ENCODE data around the gene AKR7A3. TPM values are rescaled to one million over a fixed set of nuclear protein-coding genes. Genes with fewer than 3 reads are reported as not detected.

The AKR7A3 gene
- total RNA-seq, 4 donors from 2014 or later = 0.13 to 1.6 (median 0.66) TPM

GRCh38 chr1:19313961-19314882 lies 25.7 kb upstream of the AKR7A3 start:
- H3K4me1 ChIP-seq = peaks cover 17 to 72% (median 57%) of the 10 kb centered on the region in 4 donors
- intact Hi-C loops (cut with DNase I) = no loop called here
- H3K9me3 ChIP-seq = no peaks in the 10 kb centered on the region
- no peak overlapping the region for H3K27ac ChIP-seq (replicated peaks in 1 of 4)
- no peak for TF ChIP-seq POLR2A (IDR thresholded peaks at IDR 0.05; ENCODE audit: low read depth)
- 91% methylated on average over 8 of the region's 10 CpGs for WGBS
- no peak overlapping the region for H3K4me3 ChIP-seq
- no peak for DNase-seq (ENCODE audit: extremely low spot score)
- peaks cover 0 to 22% (median 15%) of the 10 kb centered on the region in 4 donors for H3K36me3 ChIP-seq
- no peaks in the 10 kb centered on the region for H3K27me3 ChIP-seq

- DNase-seq (ENCODE audit: extremely low spot score) = no peak
- H3K27me3 ChIP-seq = no peaks in the 10 kb centered on the region
- H3K4me3 ChIP-seq = no peak overlapping the region
- H3K4me1 ChIP-seq = peaks cover 17 to 72% (median 57%) of the 10 kb centered on the region in 4 donors
- peaks cover 0 to 16% (median 10%) of the 10 kb centered on the region in 4 donors for H3K36me3 ChIP-seq
- WGBS = 98% methylated on average over 4 of the region's 4 CpGs
- H3K27ac ChIP-seq (replicated peaks in 1 of 4) = no peak overlapping the region
- intact Hi-C loops (cut with DNase I) = no loop called here
- H3K9me3 ChIP-seq = no peaks in the 10 kb centered on the region
- no peak for TF ChIP-seq POLR2A (IDR thresholded peaks at IDR 0.05; ENCODE audit: low read depth)
Measured at GRCh38 chr1:19313636-19313959, 25.0 kb upstream of the AKR7A3 start.

- intact Hi-C loops (cut with DNase I) = no loop called here
- Histone ChIP-seq H3K4me1 (peaks cover 17 to 71% (median 57%) of the 10 kb centered on the region in 4 donors), H3K4me3 (peak overlapping the region; percentile 71 to 91 (median 80)), H3K27me3 (no peaks in the 10 kb centered on the region), H3K9me3 (no peaks in the 10 kb centered on the region), H3K27ac (replicated peaks in 1 of 4) (peak overlapping the region; percentile 84 to 93 (median 89)), H3K36me3 (peaks cover 2 to 15% (median 10%) of the 10 kb centered on the region in 4 donors)
- WGBS = 54% methylated on average over 15 of the region's 20 CpGs
- DNase-seq (ENCODE audit: extremely low spot score) = no peak
- no peak for TF ChIP-seq POLR2A (IDR thresholded peaks at IDR 0.05; ENCODE audit: low read depth)
- TF ChIP-seq POLR2AphosphoS5 (IDR thresholded peaks at IDR 0.05) = no peak
- no peak for TF ChIP-seq CTCF (IDR thresholded peaks at IDR 0.05)
- no peak for TF ChIP-seq EP300 (IDR thresholded peaks at IDR 0.05)
Measured at GRCh38 chr1:19312782-19313635, 24.4 kb upstream of the AKR7A3 start.

- Histone ChIP-seq H3K4me1 (peaks cover 17 to 63% (median 57%) of the 10 kb centered on the region in 4 donors), H3K36me3 (peaks cover 5 to 16% (median 15%) of the 10 kb centered on the region in 4 donors), H3K4me3 (peak within 1 kb of the TSS; percentile 71 to 91 (median 80)), H3K9me3 (no peaks in the 10 kb centered on the region), H3K27ac (replicated peaks in 1 of 4) (peak within 1 kb of the TSS; percentile 84 to 93 (median 89)), H3K27me3 (no peaks in the 10 kb centered on the region)
- intact Hi-C loops (cut with DNase I) = no loop called here
- WGBS = 0% methylated on average over 13 of the region's 105 CpGs
- TF ChIP-seq CTCF (IDR thresholded peaks at IDR 0.05) (peak in 2 of 3 experiments; percentile 10 to 39), POLR2A (IDR thresholded peaks at IDR 0.05; ENCODE audit: low read depth) (peak; percentile 58), EP300 (IDR thresholded peaks at IDR 0.05) (no peak), POLR2AphosphoS5 (IDR thresholded peaks at IDR 0.05) (peak; percentile 80 to 83)
- peak; percentile 95 for DNase-seq (ENCODE audit: extremely low spot score)
Measured at GRCh38 chr1:19311931-19312781, 23.6 kb upstream of the AKR7A3 start, which contains the start of the genes AKR7A2 and SLC66A1. AKR7A2 (minus strand) TSS chr1:19312144; CDS start chr1:19312124, 20 bp downstream. SLC66A1 (plus strand) TSS chr1:19312326; CDS start chr1:19317678, 5,352 bp downstream.

GRCh38 chr1:19311503-19311930 lies 22.9 kb upstream of the AKR7A3 start:
- no peak for DNase-seq (ENCODE audit: extremely low spot score)
- H3K4me3 ChIP-seq = peak overlapping the region; percentile 71 to 91 (median 80)
- TF ChIP-seq CTCF (IDR thresholded peaks at IDR 0.05) (no peak), POLR2A (IDR thresholded peaks at IDR 0.05; ENCODE audit: low read depth) (no peak), POLR2AphosphoS5 (IDR thresholded peaks at IDR 0.05) (no peak), EP300 (IDR thresholded peaks at IDR 0.05) (no peak)
- peak overlapping the region; percentile 77 to 93 (median 86) for H3K27ac ChIP-seq (replicated peaks in 1 of 4)
- peaks cover 17 to 61% (median 56%) of the 10 kb centered on the region in 4 donors for H3K4me1 ChIP-seq
- H3K36me3 ChIP-seq = peaks cover 5 to 22% (median 21%) of the 10 kb centered on the region in 4 donors
- H3K9me3 ChIP-seq = no peaks in the 10 kb centered on the region
- intact Hi-C loops (cut with DNase I) = no loop called here
- H3K27me3 ChIP-seq = no peaks in the 10 kb centered on the region
- WGBS = 1% methylated on average over 14 of the region's 29 CpGs
